ENCODE measurements around the gene PTPRN2. TPM values are rescaled to one million over a fixed set of nuclear protein-coding genes. Genes with fewer than 3 reads are reported as not detected.
"Not testable (repeated sequence)": the region's sequence is repeated elsewhere in the genome, so short reads cannot be mapped to it uniquely, and the experiment has no call there.

The PTPRN2 gene
- total RNA-seq, 1 donor from 2014 or later: 0.41 TPM

- no peaks in the 10 kb centered on the region for H3K27me3 Mint-ChIP-seq (ENCODE audit: insufficient read depth)
- H3K27ac Mint-ChIP-seq: no peak overlapping the region
- H3K4me1 Mint-ChIP-seq (ENCODE audit: low read depth): no peaks in the 10 kb centered on the region
Observed at GRCh38 chr7:158536871-158537515, 50.6 kb downstream of the PTPRN2 start.

GRCh38 chr7:158535079-158535478 is 52.5 kb downstream of the PTPRN2 start:
- H3K27me3 Mint-ChIP-seq (ENCODE audit: insufficient read depth): no peaks in the 10 kb centered on the region
- no peak for DNase-seq (ENCODE audit: low spot score)
- H3K9me3 Mint-ChIP-seq: peaks cover 3% of the 10 kb centered on the region
- no peak overlapping the region for H3K4me3 Mint-ChIP-seq
- no peak overlapping the region for H3K27ac Mint-ChIP-seq
- no peaks in the 10 kb centered on the region for H3K36me3 Mint-ChIP-seq (ENCODE audit: low read depth)
- intact Hi-C loops (cut with micrococcal nuclease): no loop called here
- no peaks in the 10 kb centered on the region for H3K4me1 Mint-ChIP-seq (ENCODE audit: low read depth)

More at GRCh38 chr7:158536871-158537515, 50.6 kb downstream of the PTPRN2 start:
- no peaks in the 10 kb centered on the region for H3K36me3 Mint-ChIP-seq (ENCODE audit: low read depth)
- no peak overlapping the region for H3K4me3 Mint-ChIP-seq
- intact Hi-C loops (cut with micrococcal nuclease): no loop called here
- DNase-seq (ENCODE audit: low spot score): no peak
- peaks cover 3% of the 10 kb centered on the region for H3K9me3 Mint-ChIP-seq

GRCh38 chr7:158534598-158534997 is 53.0 kb downstream of the PTPRN2 start:
- H3K36me3 Mint-ChIP-seq (ENCODE audit: low read depth): no peaks in the 10 kb centered on the region
- no peak overlapping the region for H3K27ac Mint-ChIP-seq
- peaks cover 3% of the 10 kb centered on the region for H3K9me3 Mint-ChIP-seq
- H3K27me3 Mint-ChIP-seq (ENCODE audit: insufficient read depth): no peaks in the 10 kb centered on the region
- H3K4me3 Mint-ChIP-seq: no peak overlapping the region
- no peak for DNase-seq (ENCODE audit: low spot score)
- no peaks in the 10 kb centered on the region for H3K4me1 Mint-ChIP-seq (ENCODE audit: low read depth)
- intact Hi-C loops (cut with micrococcal nuclease): no loop called here

GRCh38 chr7:158534134-158534515 is 53.5 kb downstream of the PTPRN2 start:
- intact Hi-C loops (cut with micrococcal nuclease); H3K4me1 Mint-ChIP-seq (ENCODE audit: low read depth); H3K36me3 Mint-ChIP-seq (ENCODE audit: low read depth); H3K9me3 Mint-ChIP-seq; DNase-seq (ENCODE audit: low spot score); H3K4me3 Mint-ChIP-seq; H3K27ac Mint-ChIP-seq; H3K27me3 Mint-ChIP-seq (ENCODE audit: insufficient read depth): not testable (repeated sequence)

- H3K36me3 Mint-ChIP-seq (ENCODE audit: low read depth): no peaks in the 10 kb centered on the region
- no peak for DNase-seq (ENCODE audit: low spot score)
- intact Hi-C loops (cut with micrococcal nuclease): no loop called here
- no peak overlapping the region for H3K27ac Mint-ChIP-seq
- H3K4me1 Mint-ChIP-seq (ENCODE audit: low read depth): no peaks in the 10 kb centered on the region
- H3K4me3 Mint-ChIP-seq: no peak overlapping the region
- peaks cover 3% of the 10 kb centered on the region for H3K9me3 Mint-ChIP-seq
- H3K27me3 Mint-ChIP-seq (ENCODE audit: insufficient read depth): no peaks in the 10 kb centered on the region
Observed at GRCh38 chr7:158533386-158534133, 54.1 kb downstream of the PTPRN2 start.

- Mint-ChIP-seq H3K36me3 (ENCODE audit: low read depth) (no peaks in the 10 kb centered on the region), H3K4me1 (ENCODE audit: low read depth) (no peaks in the 10 kb centered on the region), H3K9me3 (peaks cover 3% of the 10 kb centered on the region), H3K27ac (no peak overlapping the region), H3K27me3 (ENCODE audit: insufficient read depth) (no peaks in the 10 kb centered on the region), H3K4me3 (no peak overlapping the region)
- intact Hi-C loops (cut with micrococcal nuclease): no loop called here
- no peak for DNase-seq (ENCODE audit: low spot score)
Observed at GRCh38 chr7:158532093-158532627, 55.5 kb downstream of the PTPRN2 start.

- Mint-ChIP-seq H3K4me3 (no peak overlapping the region), H3K36me3 (ENCODE audit: low read depth) (no peaks in the 10 kb centered on the region), H3K9me3 (peaks cover 3% of the 10 kb centered on the region), H3K27me3 (ENCODE audit: insufficient read depth) (no peaks in the 10 kb centered on the region), H3K4me1 (ENCODE audit: low read depth) (no peaks in the 10 kb centered on the region), H3K27ac (no peak overlapping the region)
- intact Hi-C loops (cut with micrococcal nuclease): no loop called here
- DNase-seq (ENCODE audit: low spot score): no peak
Observed at GRCh38 chr7:158531661-158532060, 56.0 kb downstream of the PTPRN2 start.

GRCh38 chr7:158530800-158531609 is 56.6 kb downstream of the PTPRN2 start:
- peaks cover 3% of the 10 kb centered on the region for H3K9me3 Mint-ChIP-seq
- no peak for DNase-seq (ENCODE audit: low spot score)
- H3K27me3 Mint-ChIP-seq (ENCODE audit: insufficient read depth): no peaks in the 10 kb centered on the region
- H3K36me3 Mint-ChIP-seq (ENCODE audit: low read depth): no peaks in the 10 kb centered on the region
- no peak overlapping the region for H3K27ac Mint-ChIP-seq
- no peak overlapping the region for H3K4me3 Mint-ChIP-seq
- intact Hi-C loops (cut with micrococcal nuclease): no loop called here
- H3K4me1 Mint-ChIP-seq (ENCODE audit: low read depth): no peaks in the 10 kb centered on the region

- no peak overlapping the region for H3K27ac Mint-ChIP-seq
- DNase-seq (ENCODE audit: low spot score): no peak
- intact Hi-C loops (cut with micrococcal nuclease): no loop called here
- no peaks in the 10 kb centered on the region for H3K4me1 Mint-ChIP-seq (ENCODE audit: low read depth)
- H3K27me3 Mint-ChIP-seq (ENCODE audit: insufficient read depth): no peaks in the 10 kb centered on the region
- peaks cover 3% of the 10 kb centered on the region for H3K9me3 Mint-ChIP-seq
- H3K36me3 Mint-ChIP-seq (ENCODE audit: low read depth): no peaks in the 10 kb centered on the region
- H3K4me3 Mint-ChIP-seq: no peak overlapping the region
Observed at GRCh38 chr7:158529181-158530096, 58.2 kb downstream of the PTPRN2 start.

GRCh38 chr7:158527915-158528502 is 59.6 kb downstream of the PTPRN2 start:
- H3K27me3 Mint-ChIP-seq (ENCODE audit: insufficient read depth): no peaks in the 10 kb centered on the region
- intact Hi-C loops (cut with micrococcal nuclease): no loop called here
- H3K4me1 Mint-ChIP-seq (ENCODE audit: low read depth): no peaks in the 10 kb centered on the region

GRCh38 chr7:158527495-158527894 is 60.1 kb downstream of the PTPRN2 start:
- Mint-ChIP-seq H3K27ac (no peak overlapping the region), H3K4me1 (ENCODE audit: low read depth) (no peaks in the 10 kb centered on the region), H3K9me3 (peaks cover 5% of the 10 kb centered on the region), H3K27me3 (ENCODE audit: insufficient read depth) (no peaks in the 10 kb centered on the region), H3K36me3 (ENCODE audit: low read depth) (peaks cover 1% of the 10 kb centered on the region), H3K4me3 (no peak overlapping the region)
- no peak for DNase-seq (ENCODE audit: low spot score)
- intact Hi-C loops (cut with micrococcal nuclease): no loop called here

More at GRCh38 chr7:158527915-158528502, 59.6 kb downstream of the PTPRN2 start:
- Mint-ChIP-seq H3K36me3 (ENCODE audit: low read depth) (no peaks in the 10 kb centered on the region), H3K9me3 (peaks cover under 1% of the 10 kb centered on the region), H3K27ac (no peak overlapping the region), H3K4me3 (no peak overlapping the region)
- no peak for DNase-seq (ENCODE audit: low spot score)

GRCh38 chr7:158527038-158527437 is 60.6 kb downstream of the PTPRN2 start:
- H3K9me3 Mint-ChIP-seq: peaks cover 8% of the 10 kb centered on the region
- no peak overlapping the region for H3K27ac Mint-ChIP-seq
- no peak overlapping the region for H3K4me3 Mint-ChIP-seq
- no peak for DNase-seq (ENCODE audit: low spot score)
- no peaks in the 10 kb centered on the region for H3K4me1 Mint-ChIP-seq (ENCODE audit: low read depth)
- H3K36me3 Mint-ChIP-seq (ENCODE audit: low read depth): peaks cover 1% of the 10 kb centered on the region
- H3K27me3 Mint-ChIP-seq (ENCODE audit: insufficient read depth): no peaks in the 10 kb centered on the region
- intact Hi-C loops (cut with micrococcal nuclease): no loop called here

Measured in activated T-helper 1 cell treated with anti-CD3 and anti-CD28 coated beads, Interleukin-12 subunit alpha, Interleukin-12 subunit beta, Interleukin-2, Interleukin-4 antibody, amounts not matched to agents 30 ng/mL and 10 ng/mL and 1 ng/mL, durations not matched to agents 14 hours and 24 hours and 36 hours (primary cell).